GM12878 (cell line): ENCODE data around the gene PHC1. TPM values are rescaled to one million over a fixed set of nuclear protein-coding genes. Genes with fewer than 3 reads are reported as not detected.

Source experiments
- ATAC-seq: fragments of 200-7000 bp; cut with Tn5 transposase; 3 replicates; pipeline ENCODE4 v1.9.1; 2020; ENCODE audit warnings: mild to moderate bottlenecking, moderate library complexity
- BruUV-seq: library from RNA; stranded (reverse); fragments of 400-500 nt; replicated peaks from 2 replicates; lab custom pipeline; 2021; lab: Mats Ljungman, UMichigan
- CTCF ChIA-PET: fragments of 300-600 bp; sonication (Branson Sonifier 250); formaldehyde crosslinking; extraction: SDS; loops from one replicate; lab custom pipeline; 2021; ENCODE audit warnings: inconsistent platforms; lab: Yijun Ruan, JAX
- POLR2A ChIA-PET: fragments of 350-600 bp; formaldehyde crosslinking; extraction: SDS; loops from one replicate; lab custom pipeline; 2021; ENCODE audit warnings: inconsistent platforms; lab: Charles Lee
- RAD21 ChIA-PET: fragments of 300-600 bp; sonication (Branson Sonifier 250); formaldehyde crosslinking; loops from one replicate; lab custom pipeline; 2023; ENCODE audit warnings: antibody characterized with exemption; ENCODE audit not compliant: unreplicated experiment; lab: Charles Lee
- SMC1A ChIA-PET: fragments of 300-600 bp; sonication (Branson Sonifier 250); formaldehyde crosslinking; loops from one replicate; lab custom pipeline; 2023; ENCODE audit not compliant: unreplicated experiment, uncharacterized antibody; lab: Charles Lee
- DNase-seq: peaks from one replicate; pipeline ENCODE4 v3.0.0-alpha.2; 2011; ENCODE audit warnings: low read depth, low spot score
- FAIRE-seq: peaks from 3 replicates; lab custom pipeline; 2011; peaks lifted over from hg19 to GRCh38; lab: Jason Lieb, UNC
- H2AFZ ChIP-seq: 2 replicates; pipeline ENCODE4 v1.6.0; 2011; ENCODE audit warnings: low read depth, low read length, control low read depth; ENCODE audit not compliant: control insufficient read depth
- H3K27ac ChIP-seq: 2 replicates; pipeline ENCODE4 v1.5.1; 2011; ENCODE audit warnings: control low read depth; ENCODE audit not compliant: control insufficient read depth, insufficient read depth
- H3K27me3 ChIP-seq, 2 experiments: replicated peaks in 1 of 2; 2 replicates each; pipeline versions ENCODE4 v1.6.0 to v1.6.1; 2011; ENCODE audit warnings: low read length in 1 of 2; ENCODE audit not compliant: control insufficient read depth in 2 of 2, insufficient read depth in 2 of 2
- H3K36me3 ChIP-seq, 2 experiments: 2 replicates each; pipeline ENCODE4 v1.5.1; 2011; ENCODE audit warnings: low read length in 1 of 2; ENCODE audit not compliant: control insufficient read depth in 2 of 2, insufficient read depth in 2 of 2
- H3K4me1 ChIP-seq: 2 replicates; pipeline ENCODE4 v1.6.1; 2011; ENCODE audit warnings: mild to moderate bottlenecking, low read length, moderate library complexity, mixed read lengths; ENCODE audit not compliant: control insufficient read depth, insufficient read depth
- H3K4me2 ChIP-seq: 2 replicates; pipeline ENCODE4 v1.6.0; 2011; ENCODE audit warnings: control low read depth; ENCODE audit not compliant: control insufficient read depth, insufficient read depth
- H3K4me3 ChIP-seq: fragments of 200-600 bp; sonication (generic); 2 replicates; pipeline ENCODE4 v1.5.1; 2016
- H3K79me2 ChIP-seq: 2 replicates; pipeline ENCODE4 v1.6.0; 2011; ENCODE audit warnings: low read length; ENCODE audit not compliant: control insufficient read depth, insufficient read depth
- H3K9ac ChIP-seq: 2 replicates; pipeline ENCODE4 v1.8.0; 2011; ENCODE audit warnings: low read length, control low read depth, mixed read lengths; ENCODE audit not compliant: control insufficient read depth, insufficient read depth
- H3K9me3 ChIP-seq: replicated peaks from 3 replicates; pipeline ENCODE4 v1.5.1; 2011; ENCODE audit warnings: mild to moderate bottlenecking, low read length; ENCODE audit not compliant: control insufficient read depth, insufficient read depth
- H4K20me1 ChIP-seq: 2 replicates; pipeline ENCODE4 v1.6.0; 2011; ENCODE audit not compliant: control insufficient read depth, insufficient read depth
- ATF2 ChIP-seq: IDR thresholded peaks from 2 replicates; pipeline ENCODE4 v1.6.1; 2012; ENCODE audit warnings: low read length, inconsistent platforms
- FOXK2 ChIP-seq: fragments of 450-650 bp; IDR thresholded peaks from 2 replicates; pipeline ENCODE4 v1.6.1; 2017; ENCODE audit warnings: mild to moderate bottlenecking, moderate library complexity
- PAX5 ChIP-seq: IDR thresholded peaks from 2 replicates; pipeline ENCODE4 v1.6.1; 2011; ENCODE audit warnings: low read depth, low read length, borderline replicate concordance
- ZBED1 ChIP-seq: IDR thresholded peaks from 2 replicates; pipeline ENCODE4 v1.6.1; 2016; ENCODE audit warnings: borderline replicate concordance
- ZBTB40 ChIP-seq: fragments of 450-650 bp; IDR thresholded peaks from 2 replicates; pipeline ENCODE4 v1.6.1; 2016; ENCODE audit warnings: mild to moderate bottlenecking, moderate library complexity, borderline replicate concordance
- WGBS: methylation state at CpG from one replicate; pipeline ENCODE4 v1.1.6; 2016; ENCODE audit warnings: low lambda C conversion rate; ENCODE audit not compliant: insufficient replicate concordance, insufficient coverage; ENCODE audit errors: missing lambda C conversion rate; 5-methylcytosine and 5-hydroxymethylcytosine counted together
- in situ Hi-C: fragments of 300-500 bp; cut with MboI; formaldehyde crosslinking; loops from 9 replicates; pipeline ENCODE4 v1.14.3; 2018; ENCODE audit warnings: mixed read lengths
- intact Hi-C: fragments of 100-400 bp; cut with micrococcal nuclease; formaldehyde crosslinking; loops from one replicate; pipeline ENCODE4 v1.14.2; 2022; ENCODE audit not compliant: unreplicated experiment
- polyA plus RNA-seq, 11 experiments: library from polyadenylated mRNA; depleted of rRNA in 4 of 11; unstranded in 6 of 11; stranded (reverse) in 5 of 11; fragments of >200 nt; fragmentation: Nextera tagmentation in 4 of 11; fragmentation: Illumina TruSeq in 1 of 11; extraction: Ambion mirVana in 4 of 11; extraction: Trizol in 1 of 11; gene quantifications; 1 replicate in 1 of 11; 2 replicates in 10 of 11; pipeline versions ENCODE4 v1.2.1 to v1.2.3, GENCODE V29; 2011 to 2016; ENCODE audit warnings: inconsistent platforms in 2 of 11, missing spikeins in 2 of 11, low read depth in 1 of 11
- total RNA-seq, 4 experiments: library from RNA; depleted of rRNA in 3 of 4; stranded (reverse); fragments of >200 nt in 3 of 4; fragmentation: Illumina TruSeq in 1 of 4; extraction: Trizol in 1 of 4; gene quantifications; 2 replicates each; pipeline versions ENCODE4 v1.2.1 to v1.2.3, GENCODE V29; 2013 to 2021
- TF ChIP-seq, protein P1 (sequence below): IDR thresholded peaks from 2 replicates; pipeline ENCODE4 v1.6.1; 2012; ENCODE audit warnings: improper control_type of control experiment, low read depth, low read length; ENCODE audit not compliant: insufficient replicate concordance

The PHC1 gene
- total and polyA plus RNA-seq, 10 of the 15 experiments (the other 5 are each of a cell fraction or from before 2014, with no cell fraction given) = 0.50 to 16.3 (median 2.1) TPM

GRCh38 chr12:8968761-8969160 lies 54.5 kb downstream of the PHC1 start:
- no peaks in the 10 kb centered on the region for H3K4me1 ChIP-seq
- H3K79me2 ChIP-seq = no peaks in the 10 kb centered on the region
- H3K36me3 ChIP-seq = no peaks in the 10 kb centered on the region
- ATAC-seq (no peak), FAIRE-seq (no peak)
- no peak overlapping the region for H3K9ac ChIP-seq
- H3K27me3 ChIP-seq = no peaks in the 10 kb centered on the region
- no peak overlapping the region for H2AFZ ChIP-seq
- CTCF ChIA-PET = no interaction called here
- SMC1A ChIA-PET = no interaction called here
- TF ChIP-seq ZBED1 (no peak), FOXK2 (no peak), PAX5 (no peak)
- TF ChIP-seq, all 136 proteins: peak for 0
- Histone ChIP-seq H3K27ac (no peak overlapping the region), H3K4me3 (no peak overlapping the region), H3K4me2 (no peak overlapping the region), H3K9me3 (peaks cover 7% of the 10 kb centered on the region; the same call in 2 of the 3 replicates), H4K20me1 (no peaks in the 10 kb centered on the region)
- POLR2A ChIA-PET = no interaction called here
- BruUV-seq = no TSS peak
- RAD21 ChIA-PET = no interaction called here
- intact Hi-C loops (no loop called here), in situ Hi-C loops (no loop called here)
- DNase-seq = no peak

DNA sequence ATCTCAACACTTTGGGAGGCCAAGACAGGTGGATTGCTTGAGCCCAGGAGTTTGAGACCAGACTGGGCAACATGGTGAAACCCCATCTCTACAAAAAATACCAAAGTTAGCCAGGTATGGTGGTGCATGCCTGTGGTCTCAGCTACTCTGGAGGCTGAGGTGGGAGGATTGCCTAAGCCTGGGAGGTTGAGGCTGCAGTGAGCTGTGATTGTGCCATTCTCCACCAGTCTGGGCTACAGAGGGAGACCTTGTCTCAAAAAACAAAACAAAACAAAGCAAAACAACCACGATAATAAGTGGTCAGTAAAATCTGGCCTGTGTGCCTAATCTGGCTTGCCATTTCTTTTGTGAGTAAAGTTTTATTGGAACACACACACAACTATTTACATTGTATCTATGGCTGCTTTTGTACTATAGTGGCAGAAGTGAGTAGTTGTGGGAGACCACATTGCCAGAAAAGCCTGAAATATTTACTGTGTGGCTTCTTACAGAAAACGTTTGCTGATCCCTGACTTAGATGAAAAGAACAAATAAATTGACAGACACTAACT lies 55.6 kb downstream of the PHC1 start:
- H3K9ac ChIP-seq = no peak overlapping the region
- no peak for FAIRE-seq
- no peaks in the 10 kb centered on the region for H3K4me1 ChIP-seq
- RAD21 ChIA-PET = no interaction called here
- TF ChIP-seq, protein P1, sequence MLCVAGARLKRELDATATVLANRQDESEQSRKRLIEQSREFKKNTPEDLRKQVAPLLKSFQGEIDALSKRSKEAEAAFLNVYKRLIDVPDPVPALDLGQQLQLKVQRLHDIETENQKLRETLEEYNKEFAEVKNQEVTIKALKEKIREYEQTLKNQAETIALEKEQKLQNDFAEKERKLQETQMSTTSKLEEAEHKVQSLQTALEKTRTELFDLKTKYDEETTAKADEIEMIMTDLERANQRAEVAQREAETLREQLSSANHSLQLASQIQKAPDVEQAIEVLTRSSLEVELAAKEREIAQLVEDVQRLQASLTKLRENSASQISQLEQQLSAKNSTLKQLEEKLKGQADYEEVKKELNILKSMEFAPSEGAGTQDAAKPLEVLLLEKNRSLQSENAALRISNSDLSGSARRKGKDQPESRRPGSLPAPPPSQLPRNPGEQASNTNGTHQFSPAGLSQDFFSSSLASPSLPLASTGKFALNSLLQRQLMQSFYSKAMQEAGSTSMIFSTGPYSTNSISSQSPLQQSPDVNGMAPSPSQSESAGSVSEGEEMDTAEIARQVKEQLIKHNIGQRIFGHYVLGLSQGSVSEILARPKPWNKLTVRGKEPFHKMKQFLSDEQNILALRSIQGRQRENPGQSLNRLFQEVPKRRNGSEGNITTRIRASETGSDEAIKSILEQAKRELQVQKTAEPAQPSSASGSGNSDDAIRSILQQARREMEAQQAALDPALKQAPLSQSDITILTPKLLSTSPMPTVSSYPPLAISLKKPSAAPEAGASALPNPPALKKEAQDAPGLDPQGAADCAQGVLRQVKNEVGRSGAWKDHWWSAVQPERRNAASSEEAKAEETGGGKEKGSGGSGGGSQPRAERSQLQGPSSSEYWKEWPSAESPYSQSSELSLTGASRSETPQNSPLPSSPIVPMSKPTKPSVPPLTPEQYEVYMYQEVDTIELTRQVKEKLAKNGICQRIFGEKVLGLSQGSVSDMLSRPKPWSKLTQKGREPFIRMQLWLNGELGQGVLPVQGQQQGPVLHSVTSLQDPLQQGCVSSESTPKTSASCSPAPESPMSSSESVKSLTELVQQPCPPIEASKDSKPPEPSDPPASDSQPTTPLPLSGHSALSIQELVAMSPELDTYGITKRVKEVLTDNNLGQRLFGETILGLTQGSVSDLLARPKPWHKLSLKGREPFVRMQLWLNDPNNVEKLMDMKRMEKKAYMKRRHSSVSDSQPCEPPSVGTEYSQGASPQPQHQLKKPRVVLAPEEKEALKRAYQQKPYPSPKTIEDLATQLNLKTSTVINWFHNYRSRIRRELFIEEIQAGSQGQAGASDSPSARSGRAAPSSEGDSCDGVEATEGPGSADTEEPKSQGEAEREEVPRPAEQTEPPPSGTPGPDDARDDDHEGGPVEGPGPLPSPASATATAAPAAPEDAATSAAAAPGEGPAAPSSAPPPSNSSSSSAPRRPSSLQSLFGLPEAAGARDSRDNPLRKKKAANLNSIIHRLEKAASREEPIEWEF = no peak
- TF ChIP-seq ATF2 (no peak), ZBTB40 (peak; percentile 73)
- no peaks in the 10 kb centered on the region for H3K79me2 ChIP-seq
- CTCF ChIA-PET = no interaction called here
- ATAC-seq = no peak
- no peaks in the 10 kb centered on the region for H3K36me3 ChIP-seq
- 48% methylated on average over 2 of the region's 2 CpGs for WGBS
- H3K27me3 ChIP-seq = no peaks in the 10 kb centered on the region
- no peak for DNase-seq
- no peak overlapping the region for H3K27ac ChIP-seq
- H4K20me1 ChIP-seq = no peaks in the 10 kb centered on the region
- H3K4me2 ChIP-seq = no peak overlapping the region
- in situ Hi-C loops = no loop called here
- POLR2A ChIA-PET = no interaction called here
- no peak overlapping the region for H2AFZ ChIP-seq
- H3K9me3 ChIP-seq = peaks cover 7% of the 10 kb centered on the region; the same call in 2 of the 3 replicates
- intact Hi-C loops = no loop called here
- no TSS peak for BruUV-seq
- no peak overlapping the region for H3K4me3 ChIP-seq
- SMC1A ChIA-PET = no interaction called here
